Muscle of arm (tissue), 12 donors: ENCODE data around the gene CACNA2D4. TPM values are rescaled to one million over a fixed set of nuclear protein-coding genes. Genes with fewer than 3 reads are reported as not detected.

Experiments used
- DNase-seq: peaks from one replicate; pipeline ENCODE4 v3.0.0-alpha.2; 2013
- polyA plus RNA-seq, 12 donors: library from polyadenylated mRNA; unstranded; fragments of 120-200 nt; gene quantifications; one replicate each; pipeline ENCODE4 v1.2.1, GENCODE V29; 2013; ENCODE audit not compliant: insufficient read length in 12 of 12

The CACNA2D4 gene
- polyA plus RNA-seq, 12 donors: 0.97 to 3.8 (median 2.5) TPM; not detected in 2

DNA sequence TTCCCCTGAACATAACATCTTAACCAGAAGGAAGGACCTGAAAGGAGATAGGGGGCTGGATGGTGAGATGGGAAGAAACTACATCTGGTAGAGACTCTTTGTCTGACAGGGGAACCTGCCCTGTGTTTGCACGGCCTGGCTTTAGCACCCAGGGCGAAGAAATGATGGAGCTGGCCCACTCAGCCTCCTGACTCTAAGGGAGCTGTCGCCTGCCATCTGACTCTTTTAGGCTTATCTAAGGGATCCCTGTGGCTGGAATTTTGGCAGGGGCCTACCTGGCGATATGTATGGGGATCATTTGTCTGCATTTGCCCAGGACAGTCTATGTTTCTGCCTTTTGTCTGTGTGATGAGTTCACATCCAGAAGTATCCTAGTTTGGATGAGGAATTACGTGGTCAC, 15.6 kb upstream of the CACNA2D4 start:
- DNase-seq: no peak

- DNase-seq: no peak
Observed at GRCh38 chr12:1933342-1934051, 15.0 kb upstream of the CACNA2D4 start.

DNA sequence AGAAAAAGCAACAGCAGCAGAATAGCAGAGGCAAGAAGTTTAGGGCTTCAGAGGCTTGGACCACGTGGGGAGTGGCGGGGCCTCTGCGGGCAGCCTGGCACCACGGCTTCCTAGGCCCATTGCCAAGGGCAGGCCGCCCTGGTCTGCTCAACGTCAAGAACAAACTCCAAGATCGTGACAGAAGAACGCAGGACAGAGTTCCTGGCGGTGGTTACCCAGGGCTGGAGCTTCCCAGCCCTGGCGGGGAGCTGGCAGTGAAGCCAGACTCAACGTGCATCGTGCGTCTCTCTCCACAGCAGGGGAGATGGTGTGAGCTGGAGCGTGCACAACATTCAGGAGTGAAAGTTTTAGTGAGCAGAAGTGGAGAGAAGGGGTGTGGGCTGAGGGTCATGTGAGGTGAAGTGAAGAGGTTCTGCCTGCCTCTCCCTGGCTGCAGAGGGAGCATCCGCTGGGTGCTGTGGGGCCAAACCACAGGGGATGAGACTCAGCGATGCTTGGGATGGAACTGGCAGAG, 13.9 kb upstream of the CACNA2D4 start:
- no peak for DNase-seq

GRCh38 chr12:1931642-1932041, 13.2 kb upstream of the CACNA2D4 start:
- DNase-seq: no peak

- no peak for DNase-seq
Observed at GRCh38 chr12:1930803-1931597, 12.5 kb upstream of the CACNA2D4 start.

DNA sequence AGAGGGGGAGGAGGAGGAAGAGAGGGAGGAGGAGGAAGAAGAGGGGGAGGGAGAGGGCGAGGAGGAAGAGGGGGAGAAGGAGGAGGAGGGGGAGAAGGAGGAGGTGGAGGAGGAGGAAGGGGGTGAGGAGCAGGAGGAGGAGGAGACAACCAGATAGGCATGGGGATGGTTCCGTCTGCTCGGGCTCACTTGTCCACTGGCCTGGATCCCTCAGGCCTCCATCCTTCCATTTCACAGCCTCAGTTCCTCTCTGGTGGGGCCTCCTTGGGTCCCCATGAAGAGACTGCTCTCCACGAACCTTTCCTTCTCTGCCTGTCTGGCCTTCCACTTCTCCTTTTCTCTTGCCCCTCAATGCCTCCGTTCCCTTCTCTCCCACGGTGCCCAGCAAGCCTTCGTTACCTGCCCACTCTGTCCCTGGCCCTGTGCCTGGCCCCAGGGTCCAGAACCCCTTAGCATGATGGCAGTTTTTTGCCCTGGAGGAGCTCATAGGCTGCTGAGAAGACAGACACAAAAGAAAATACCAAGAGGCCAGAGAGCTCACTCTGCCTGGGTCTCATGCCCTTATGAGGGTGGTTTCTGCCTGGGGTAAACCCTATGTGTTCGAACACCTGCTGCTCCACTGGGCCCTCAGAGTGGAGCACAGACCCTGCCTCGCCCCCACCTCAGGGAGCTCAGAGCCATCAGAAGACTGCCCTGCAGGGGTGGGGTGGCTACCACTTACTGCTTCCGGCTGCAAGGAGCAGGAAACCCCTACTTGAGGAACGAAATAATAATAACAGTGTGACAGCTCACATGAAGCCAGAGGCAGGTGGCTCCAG, 11.7 kb upstream of the CACNA2D4 start:
- DNase-seq: no peak

- DNase-seq: no peak
Observed at GRCh38 chr12:1929241-1929984, 11.0 kb upstream of the CACNA2D4 start.

DNA sequence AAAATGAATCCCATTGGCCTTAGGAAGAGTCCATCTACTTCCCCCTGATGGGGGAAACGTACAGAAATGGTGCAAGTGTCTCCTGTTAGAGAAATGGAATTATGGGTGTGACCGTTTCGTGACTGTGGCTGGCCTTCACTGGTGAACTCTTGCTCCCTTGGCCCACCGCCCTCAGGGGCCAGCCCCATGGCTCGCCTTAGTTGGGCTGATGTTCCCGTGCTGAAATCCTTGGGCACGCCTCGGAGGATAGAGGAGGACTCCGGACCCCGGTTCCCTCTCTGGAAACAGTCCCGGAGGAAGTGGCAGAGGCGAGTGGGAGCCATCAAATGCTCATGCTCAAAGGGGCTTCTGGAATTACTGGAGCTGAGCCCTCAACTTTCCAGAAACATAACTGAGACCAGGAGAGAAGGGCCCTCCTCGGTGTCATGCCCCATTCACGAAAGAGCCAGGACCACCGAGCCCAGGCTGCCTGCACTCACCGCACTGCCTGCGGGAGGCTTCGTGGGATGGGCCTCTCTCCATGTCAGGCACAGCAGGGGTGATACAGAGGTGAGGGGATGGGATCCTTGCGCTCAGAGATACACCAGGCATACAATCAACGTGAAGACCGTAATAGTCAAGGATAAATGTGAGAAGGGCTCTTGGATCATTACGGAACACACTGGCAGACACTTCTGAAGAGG, 10.1 kb upstream of the CACNA2D4 start:
- no peak for DNase-seq

- DNase-seq: no peak
Observed at GRCh38 chr12:1927751-1928351, 9.4 kb upstream of the CACNA2D4 start.

DNA sequence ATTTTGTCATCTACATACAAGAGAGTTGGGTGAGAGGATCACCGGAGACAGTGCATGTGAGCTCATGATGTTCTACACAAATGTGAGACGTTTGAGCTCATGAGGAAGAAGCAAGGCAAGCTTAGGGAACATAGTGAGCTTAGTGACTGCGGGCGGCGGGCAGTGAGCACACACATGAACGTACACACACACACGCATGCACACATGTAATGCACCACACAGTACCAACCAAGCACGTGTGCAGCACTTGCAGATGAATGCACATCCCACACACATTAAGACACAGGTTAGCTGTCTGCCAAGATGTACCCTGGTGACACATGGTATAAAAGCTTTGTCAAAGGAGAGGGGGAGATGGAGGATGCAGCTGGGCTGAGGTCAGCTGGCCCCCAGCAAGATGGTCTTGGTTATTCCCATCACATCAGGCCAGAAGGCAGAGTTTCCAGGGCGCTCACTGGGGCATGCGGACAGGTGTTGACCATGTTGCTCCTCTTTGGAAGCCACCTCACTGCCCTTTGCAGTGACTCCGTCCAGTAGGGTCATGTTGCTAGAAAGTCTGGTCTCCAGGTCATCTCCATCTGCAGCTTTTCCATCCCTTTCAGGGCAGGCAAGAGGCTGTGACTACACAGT, 8.7 kb upstream of the CACNA2D4 start:
- DNase-seq: no peak

- no peak for DNase-seq
Observed at GRCh38 chr12:1926251-1926657, 7.8 kb upstream of the CACNA2D4 start.

- DNase-seq: no peak
Observed at GRCh38 chr12:1925684-1926006, 7.2 kb upstream of the CACNA2D4 start.

GRCh38 chr12:1924996-1925683, 6.7 kb upstream of the CACNA2D4 start:
- no peak for DNase-seq

DNA sequence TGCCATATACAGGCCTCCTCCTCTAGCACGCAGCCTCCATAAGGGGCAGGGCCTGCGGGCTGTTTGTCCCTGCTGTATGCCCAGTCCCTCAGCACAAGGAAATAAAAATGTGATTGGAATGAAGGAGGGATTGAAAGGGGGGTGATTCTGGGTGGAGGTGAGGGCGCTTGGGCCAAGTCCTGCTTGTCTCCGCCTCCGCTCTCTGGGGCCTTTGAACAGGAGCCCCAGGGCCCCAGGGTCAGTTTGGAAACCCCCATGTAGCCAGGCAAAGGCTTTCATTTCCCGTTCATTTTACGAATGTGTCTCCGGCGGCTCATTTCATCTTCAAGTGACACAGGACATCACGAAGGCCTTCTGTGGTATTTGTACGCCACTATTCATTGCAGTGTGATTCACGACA, 4.5 kb upstream of the CACNA2D4 start:
- no peak for DNase-seq

- no peak for DNase-seq
Observed at GRCh38 chr12:1922075-1922709, 3.7 kb upstream of the CACNA2D4 start.

GRCh38 chr12:1920971-1921370, 2.5 kb upstream of the CACNA2D4 start:
- DNase-seq: no peak

- DNase-seq: no peak
Observed at GRCh38 chr12:1920436-1920835, 2.0 kb upstream of the CACNA2D4 start.

DNA sequence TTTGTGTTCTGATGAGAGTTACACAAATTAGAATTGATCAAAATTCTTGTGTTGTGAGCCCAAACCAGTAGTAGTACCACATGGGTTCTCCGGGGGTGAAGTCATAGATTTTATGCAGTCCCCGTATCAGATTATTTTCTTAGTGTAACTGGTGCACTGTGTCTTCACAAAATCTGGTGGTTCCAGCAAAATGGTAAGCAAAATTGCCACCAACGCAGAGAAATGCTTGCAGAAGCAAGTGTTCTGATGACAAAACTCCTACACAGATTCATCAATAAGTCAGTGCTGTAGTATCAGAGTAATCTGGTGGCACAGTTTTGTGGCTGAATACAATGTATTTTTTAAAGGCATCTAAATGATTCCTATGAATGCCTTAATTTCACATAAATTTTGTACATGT, 1.3 kb upstream of the CACNA2D4 start:
- no peak for DNase-seq

- DNase-seq: no peak
Observed at GRCh38 chr12:1919284-1919683, 832 bp upstream of the CACNA2D4 start.
